Spleen (tissue), 7 donors: ENCODE results near the gene HACD2.

Source experiments
- POLR2AphosphoS5 ChIP-seq, 3 donors: sonication (generic); formaldehyde crosslinking; IDR thresholded peaks; one replicate each; pipeline ENCODE4 v1.5.1; 2017; ENCODE audit warnings: antibody characterized with exemption in 3 of 3
- TF ChIP-seq, protein P1 (sequence below), 11 experiments: fragments of 200-600 bp in 7 of 11; fragments of 450-650 bp in 4 of 11; sonication (generic) in 4 of 11; IDR thresholded peaks in 8 of 11; conservative IDR thresholded peaks in 3 of 11; 1 replicate in 7 of 11; 2 replicates in 4 of 11; pipeline versions ENCODE4 v1.4.0 to v1.8.0; 2016 to 2021; ENCODE audit warnings: antibody characterized with exemption in 11 of 11, inconsistent platforms in 4 of 11, mild to moderate bottlenecking in 1 of 11
- donor health status: DM: no; HTN: no; CAD: no; lungs with moderate emphysema.
- donor health status: DM: no; HTN: no; CAD: no.
- donor health status: DM: no; HTN: no; CAD: no.

DNA sequence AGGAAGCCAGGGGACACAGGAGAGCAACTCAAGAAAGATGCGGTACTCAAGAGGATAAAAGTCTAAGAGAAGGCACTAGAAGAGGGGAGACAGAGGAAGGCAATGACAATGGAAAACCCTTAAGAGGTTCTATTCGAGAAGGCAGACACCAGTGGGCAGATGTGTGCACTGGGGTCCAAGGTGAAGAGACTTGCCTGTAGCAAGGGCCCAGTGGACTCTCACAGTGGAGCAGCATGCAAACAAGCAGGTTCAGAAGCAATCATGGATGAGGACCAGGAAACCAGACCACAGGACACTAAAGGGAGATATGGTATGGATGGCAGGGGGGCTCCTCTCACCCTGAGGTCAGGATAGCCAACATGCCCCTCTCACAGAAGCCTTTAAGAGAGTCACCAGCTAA, 138.6 kb downstream of the HACD2 start:
- TF ChIP-seq, protein P1, sequence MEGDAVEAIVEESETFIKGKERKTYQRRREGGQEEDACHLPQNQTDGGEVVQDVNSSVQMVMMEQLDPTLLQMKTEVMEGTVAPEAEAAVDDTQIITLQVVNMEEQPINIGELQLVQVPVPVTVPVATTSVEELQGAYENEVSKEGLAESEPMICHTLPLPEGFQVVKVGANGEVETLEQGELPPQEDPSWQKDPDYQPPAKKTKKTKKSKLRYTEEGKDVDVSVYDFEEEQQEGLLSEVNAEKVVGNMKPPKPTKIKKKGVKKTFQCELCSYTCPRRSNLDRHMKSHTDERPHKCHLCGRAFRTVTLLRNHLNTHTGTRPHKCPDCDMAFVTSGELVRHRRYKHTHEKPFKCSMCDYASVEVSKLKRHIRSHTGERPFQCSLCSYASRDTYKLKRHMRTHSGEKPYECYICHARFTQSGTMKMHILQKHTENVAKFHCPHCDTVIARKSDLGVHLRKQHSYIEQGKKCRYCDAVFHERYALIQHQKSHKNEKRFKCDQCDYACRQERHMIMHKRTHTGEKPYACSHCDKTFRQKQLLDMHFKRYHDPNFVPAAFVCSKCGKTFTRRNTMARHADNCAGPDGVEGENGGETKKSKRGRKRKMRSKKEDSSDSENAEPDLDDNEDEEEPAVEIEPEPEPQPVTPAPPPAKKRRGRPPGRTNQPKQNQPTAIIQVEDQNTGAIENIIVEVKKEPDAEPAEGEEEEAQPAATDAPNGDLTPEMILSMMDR (IDR thresholded peaks at IDR 0.05 in 8 of 11, conservative IDR thresholded peaks at IDR 0.05 in 3 of 11), result no peak
- TF ChIP-seq POLR2AphosphoS5 (IDR thresholded peaks at IDR 0.05), result no peak
